ENCODE measurements around the gene GALM.
"Not testable (repeated sequence)": the region's sequence is repeated elsewhere in the genome, so short reads cannot be mapped to it uniquely, and the experiment has no call there.

GALM gene

GRCh38 chr2:38712871-38713270, 47.0 kb downstream of the GALM start:
- DNase-seq = no peak

GRCh38 chr2:38713338-38713737, 47.4 kb downstream of the GALM start:
- no peak for DNase-seq

GRCh38 chr2:38714941-38715340, 49.0 kb downstream of the GALM start:
- DNase-seq = not testable (repeated sequence)

- no peak for DNase-seq
Observed at GRCh38 chr2:38716185-38716584, 50.3 kb downstream of the GALM start.

GRCh38 chr2:38718601-38719000, 52.7 kb downstream of the GALM start:
- DNase-seq = no peak

- no peak for DNase-seq
Observed at GRCh38 chr2:38719706-38720105, 53.8 kb downstream of the GALM start.

- DNase-seq = peak in 1 of 5 experiments; percentile 51
Observed at GRCh38 chr2:38720613-38721241, 54.8 kb downstream of the GALM start.

- DNase-seq = peak in 2 of 5 experiments; percentile 44 to 73
Observed at GRCh38 chr2:38722271-38723061, 56.6 kb downstream of the GALM start.

- DNase-seq = no peak
Observed at GRCh38 chr2:38723173-38723572, 57.3 kb downstream of the GALM start.

- DNase-seq = no peak
Observed at GRCh38 chr2:38727661-38728060, 61.7 kb downstream of the GALM start.

- DNase-seq = no peak
Observed at GRCh38 chr2:38728694-38729093, 62.8 kb downstream of the GALM start.

GRCh38 chr2:38731090-38731489, 65.2 kb downstream of the GALM start:
- DNase-seq = no peak

GRCh38 chr2:38731684-38732221, 65.8 kb downstream of the GALM start:
- no peak for DNase-seq

GRCh38 chr2:38733300-38733971, 67.5 kb downstream of the GALM start:
- DNase-seq = no peak

- no peak for DNase-seq
Observed at GRCh38 chr2:38734299-38735058, 68.6 kb downstream of the GALM start.

- DNase-seq = no peak
Observed at GRCh38 chr2:38735999-38736320, 70.0 kb downstream of the GALM start.

GRCh38 chr2:38737000-38737698, 71.2 kb downstream of the GALM start:
- DNase-seq = not testable (repeated sequence)

GRCh38 chr2:38737925-38738324, 72.0 kb downstream of the GALM start:
- DNase-seq = no peak

- no peak for DNase-seq
Observed at GRCh38 chr2:38739524-38739923, 73.6 kb downstream of the GALM start.

GRCh38 chr2:38740851-38741731, 75.2 kb downstream of the GALM start:
- peak in 2 of 5 experiments; percentile 45 to 69 for DNase-seq
